WI38 (cell line): ENCODE data around the gene AKAP13.

Experiments used
- H3K4me3 ChIP-seq: 2 replicates; pipeline ENCODE4 v1.5.1; 2011; ENCODE audit warnings: low read depth, mild to moderate bottlenecking, control low read depth, low read length
- TF ChIP-seq, protein P1 (sequence below): IDR thresholded peaks from 2 replicates; pipeline ENCODE4 v1.5.1; 2012; ENCODE audit warnings: low read depth, mild to moderate bottlenecking, control low read depth, low read length

AKAP13 gene

DNA sequence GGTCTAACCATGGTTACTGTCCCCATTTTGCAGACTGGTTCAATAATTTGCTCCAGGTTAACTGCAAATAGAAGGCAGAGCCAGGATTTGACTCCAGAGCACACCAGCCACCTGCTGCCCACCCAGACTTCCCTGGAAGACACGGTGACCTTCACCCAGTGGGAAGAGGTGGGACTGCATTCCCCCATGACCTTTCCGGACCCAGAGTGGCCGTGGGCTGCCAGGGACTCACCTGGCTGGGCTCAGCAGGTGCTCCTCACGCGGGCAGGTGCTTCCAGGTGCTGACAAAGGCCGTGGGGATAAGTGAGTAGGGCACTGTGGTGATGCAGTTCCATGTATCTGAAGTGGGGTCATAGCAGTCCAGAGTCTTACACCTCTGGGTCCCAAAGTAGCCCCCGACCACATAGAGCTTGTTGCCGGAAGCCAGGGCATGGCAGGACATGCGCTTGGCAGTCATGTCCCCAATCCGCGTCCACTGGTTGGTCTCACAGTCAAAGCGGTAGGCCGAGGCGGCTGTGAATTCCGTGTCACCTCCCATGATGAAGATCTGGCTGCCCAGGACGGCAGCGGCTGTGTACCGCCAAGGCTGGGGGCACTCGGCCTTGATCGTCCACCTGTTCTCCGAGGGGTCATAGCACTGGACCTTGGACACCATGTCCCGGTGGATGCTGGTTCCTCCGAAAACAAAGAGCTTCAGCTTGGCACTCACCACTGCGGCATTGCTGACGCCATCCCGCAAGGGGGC is 387.6 kb downstream of the AKAP13 start:
- H3K4me3 ChIP-seq = no peak overlapping the region
- TF ChIP-seq, protein P1, sequence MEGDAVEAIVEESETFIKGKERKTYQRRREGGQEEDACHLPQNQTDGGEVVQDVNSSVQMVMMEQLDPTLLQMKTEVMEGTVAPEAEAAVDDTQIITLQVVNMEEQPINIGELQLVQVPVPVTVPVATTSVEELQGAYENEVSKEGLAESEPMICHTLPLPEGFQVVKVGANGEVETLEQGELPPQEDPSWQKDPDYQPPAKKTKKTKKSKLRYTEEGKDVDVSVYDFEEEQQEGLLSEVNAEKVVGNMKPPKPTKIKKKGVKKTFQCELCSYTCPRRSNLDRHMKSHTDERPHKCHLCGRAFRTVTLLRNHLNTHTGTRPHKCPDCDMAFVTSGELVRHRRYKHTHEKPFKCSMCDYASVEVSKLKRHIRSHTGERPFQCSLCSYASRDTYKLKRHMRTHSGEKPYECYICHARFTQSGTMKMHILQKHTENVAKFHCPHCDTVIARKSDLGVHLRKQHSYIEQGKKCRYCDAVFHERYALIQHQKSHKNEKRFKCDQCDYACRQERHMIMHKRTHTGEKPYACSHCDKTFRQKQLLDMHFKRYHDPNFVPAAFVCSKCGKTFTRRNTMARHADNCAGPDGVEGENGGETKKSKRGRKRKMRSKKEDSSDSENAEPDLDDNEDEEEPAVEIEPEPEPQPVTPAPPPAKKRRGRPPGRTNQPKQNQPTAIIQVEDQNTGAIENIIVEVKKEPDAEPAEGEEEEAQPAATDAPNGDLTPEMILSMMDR = no peak

DNA sequence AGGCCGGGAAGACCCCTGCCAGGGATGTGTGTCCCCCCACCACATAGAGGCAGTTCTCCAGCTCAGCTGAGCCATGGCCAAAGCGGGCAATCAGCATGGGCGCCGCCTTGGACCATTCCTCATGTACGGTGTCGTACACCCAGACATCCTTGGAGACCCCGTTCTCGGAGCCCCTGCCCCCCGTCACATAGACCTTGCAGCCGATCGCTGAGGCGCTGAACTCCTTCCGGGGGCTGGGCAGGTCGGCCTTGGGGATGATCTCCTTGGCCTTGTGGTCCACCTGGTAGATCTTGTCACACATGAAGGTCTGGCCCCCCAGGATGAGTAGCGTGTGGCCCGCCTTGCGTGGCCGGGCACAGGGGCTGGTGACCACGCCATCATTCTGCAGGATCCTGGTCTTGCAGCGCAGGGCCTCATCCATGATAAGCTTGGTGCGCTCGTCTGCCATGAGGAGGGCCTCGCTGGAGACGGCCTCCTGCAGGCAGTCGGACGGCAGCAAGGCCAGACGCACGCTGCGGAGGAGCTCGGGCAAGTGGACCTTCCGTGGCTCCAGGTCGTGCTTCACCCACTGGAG is 388.3 kb downstream of the AKAP13 start:
- TF ChIP-seq, protein P1 = no peak
- no peak overlapping the region for H3K4me3 ChIP-seq

DNA sequence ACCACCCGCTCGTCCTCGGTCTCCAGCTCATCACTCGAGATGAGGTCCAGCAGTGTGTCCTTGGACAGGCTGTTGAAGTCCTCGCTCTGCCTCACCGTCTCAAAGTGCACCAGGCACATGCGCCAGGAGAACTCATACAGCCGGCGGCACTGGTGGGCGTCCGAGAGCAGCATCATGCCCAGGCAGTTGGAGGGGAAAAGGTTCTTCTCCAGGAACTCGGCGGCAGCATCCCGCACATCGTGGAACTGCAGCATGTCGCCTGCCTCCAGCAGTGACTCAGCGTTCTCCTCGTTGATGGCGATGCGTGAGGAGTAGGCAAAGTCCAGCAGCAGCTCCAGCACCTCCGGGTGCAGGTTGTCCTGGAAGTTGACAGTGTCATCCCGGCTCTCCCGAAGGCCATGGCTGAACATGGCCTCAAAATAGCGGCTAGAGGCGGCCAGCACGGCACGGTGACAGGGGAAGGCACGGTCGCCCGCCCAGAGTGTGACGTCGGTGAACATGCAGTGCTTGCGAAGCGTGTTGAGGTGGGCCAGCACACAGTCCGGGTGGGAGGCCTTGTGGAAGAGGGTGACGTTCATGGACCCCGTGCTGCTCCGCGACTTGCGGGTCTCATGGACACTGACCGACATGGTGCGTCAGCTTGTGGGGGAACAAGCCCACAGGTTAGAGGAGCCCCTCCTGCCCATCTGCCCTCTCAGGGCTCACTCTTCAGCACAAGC is 388.9 kb downstream of the AKAP13 start:
- TF ChIP-seq, protein P1 = no peak
- H3K4me3 ChIP-seq = no peak overlapping the region

DNA sequence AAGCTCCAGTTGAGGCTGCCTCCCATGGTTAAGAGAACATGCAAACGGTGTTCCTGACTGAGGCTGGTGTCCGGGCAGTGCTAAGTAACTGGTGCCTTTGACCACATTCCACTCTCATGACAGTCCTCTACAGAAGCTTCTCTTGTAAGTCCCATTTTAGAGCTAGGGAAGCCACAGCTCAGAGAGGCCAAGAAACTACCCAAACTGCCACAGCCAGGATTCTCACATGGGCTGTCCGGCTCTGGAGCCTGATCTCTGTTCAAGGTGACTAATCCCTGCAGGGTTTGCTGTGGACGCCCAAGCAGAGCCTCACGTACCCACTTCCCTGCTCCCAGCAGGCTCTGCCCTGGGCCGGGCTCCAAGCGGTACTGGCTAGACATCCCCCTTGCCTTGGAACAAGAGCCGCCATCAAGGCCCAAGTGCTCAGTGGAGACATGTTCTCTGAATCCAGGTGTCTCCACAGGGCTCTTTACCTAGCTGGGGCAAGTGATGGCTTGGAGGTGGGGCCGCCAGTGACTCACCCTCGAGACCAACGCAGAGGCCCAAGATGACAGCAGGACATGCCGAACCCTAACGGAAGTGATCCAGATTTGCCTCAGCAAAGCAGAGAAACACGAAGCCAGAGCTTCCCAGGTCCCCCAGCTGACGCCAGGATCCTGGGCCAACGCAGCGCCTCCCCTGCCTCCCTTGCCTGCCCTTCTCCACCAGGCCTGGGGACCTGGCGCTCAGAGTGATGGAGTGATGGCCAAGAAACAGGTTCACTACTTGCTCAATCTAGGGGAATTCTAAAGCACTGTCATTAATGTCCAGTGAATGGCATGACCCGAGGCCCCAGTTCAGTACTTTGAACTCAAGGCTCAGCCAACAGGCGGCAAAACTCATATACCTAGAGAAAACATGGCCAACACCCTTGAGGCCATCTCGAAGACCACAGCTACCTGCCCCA is 390.0 kb downstream of the AKAP13 start:
- TF ChIP-seq, protein P1 = no peak
- H3K4me3 ChIP-seq = no peak overlapping the region

- H3K4me3 ChIP-seq = no peak overlapping the region
- TF ChIP-seq, protein P1 = no peak
These were observed 390.9 kb downstream of the AKAP13 start for GRCh38 chr15:85771271-85771670.

DNA sequence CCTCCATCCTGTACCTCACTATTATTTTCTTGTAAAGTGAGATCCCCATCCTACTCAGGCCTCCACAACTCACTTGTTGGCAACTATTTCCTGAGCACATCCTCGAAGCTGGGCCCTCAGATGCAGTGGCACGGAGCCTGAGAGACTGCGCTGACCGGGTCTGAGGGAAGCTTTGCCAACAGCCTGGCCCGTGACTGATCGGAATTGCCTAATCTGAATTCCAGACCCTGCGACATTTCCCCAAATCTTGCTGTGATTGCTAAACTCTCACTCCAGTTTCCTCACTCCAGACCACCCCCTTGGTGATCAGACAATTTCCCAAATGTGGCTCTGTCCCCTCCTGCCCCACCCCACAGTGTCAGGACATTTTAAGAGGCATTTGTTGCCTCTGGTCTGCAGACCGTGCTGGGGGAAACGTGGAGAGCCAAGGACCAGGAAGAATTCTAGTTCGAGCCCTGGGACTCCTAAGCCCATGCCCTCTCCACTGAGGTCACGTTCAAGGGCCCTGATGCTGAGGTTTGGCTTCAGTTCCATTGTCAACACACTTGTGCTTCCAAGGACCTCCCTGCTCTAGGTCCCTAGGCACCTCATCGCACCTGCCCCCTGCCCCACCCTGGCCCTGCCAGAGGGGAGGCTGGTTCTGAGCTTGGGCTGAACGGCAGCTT is 391.5 kb downstream of the AKAP13 start:
- TF ChIP-seq, protein P1 = no peak
- no peak overlapping the region for H3K4me3 ChIP-seq
